Measurements from ENCODE around the gene ZNF761.
"Not testable (repeated sequence)": the region's sequence is repeated elsewhere in the genome, so short reads cannot be mapped to it uniquely, and the experiment has no call there.

The ZNF761 gene

DNA sequence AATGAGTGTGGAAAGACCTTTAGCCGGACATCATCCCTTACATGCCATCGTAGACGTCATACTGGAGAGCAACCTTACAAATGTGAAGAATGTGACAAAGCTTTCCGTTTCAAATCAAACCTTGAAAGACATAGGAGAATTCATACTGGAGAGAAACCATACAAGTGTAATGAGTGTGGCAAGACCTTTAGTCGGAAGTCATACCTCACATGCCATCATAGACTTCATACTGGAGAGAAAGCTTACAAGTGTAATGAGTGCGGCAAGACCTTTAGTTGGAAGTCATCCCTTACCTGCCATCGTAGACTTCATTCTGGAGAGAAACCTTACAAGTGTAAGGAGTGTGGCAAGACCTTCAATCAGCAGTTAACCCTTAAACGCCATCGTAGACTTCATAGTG is 24.0 kb downstream of the ZNF761 start:
- DNase-seq (ENCODE audit: extremely low read depth in 1 of 2, low read depth in 1 of 2), result no peak

DNA sequence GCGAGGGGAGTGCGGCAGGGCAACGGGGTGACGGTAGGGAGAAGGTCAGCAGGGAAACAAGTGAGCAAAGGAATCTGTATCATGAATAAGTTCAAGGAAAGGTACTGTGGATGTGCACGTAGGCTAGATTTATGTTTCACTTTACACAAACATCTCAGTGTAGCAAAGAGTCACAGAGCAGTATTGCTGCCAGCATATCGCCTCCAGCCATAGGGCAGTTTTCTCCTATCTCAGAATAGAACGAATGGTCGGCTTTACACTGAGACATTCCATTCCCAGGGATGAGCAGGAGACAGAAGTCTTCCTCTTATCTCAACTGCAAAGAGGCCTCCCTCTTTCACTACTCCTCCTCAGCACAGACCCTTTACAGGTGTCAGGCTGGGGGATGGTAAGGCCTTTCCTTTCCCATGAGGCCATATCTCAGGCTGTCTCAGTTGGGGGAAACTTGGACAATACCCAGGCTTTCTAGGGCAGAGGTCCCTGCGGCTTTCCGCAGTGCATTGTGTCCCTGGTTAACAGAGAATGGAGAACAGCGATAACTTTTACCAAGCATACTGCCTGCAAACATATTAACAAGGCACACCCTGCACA is 28.4 kb downstream of the ZNF761 start:
- not testable (repeated sequence) for DNase-seq (ENCODE audit: extremely low read depth in 1 of 2, low read depth in 1 of 2)

DNA sequence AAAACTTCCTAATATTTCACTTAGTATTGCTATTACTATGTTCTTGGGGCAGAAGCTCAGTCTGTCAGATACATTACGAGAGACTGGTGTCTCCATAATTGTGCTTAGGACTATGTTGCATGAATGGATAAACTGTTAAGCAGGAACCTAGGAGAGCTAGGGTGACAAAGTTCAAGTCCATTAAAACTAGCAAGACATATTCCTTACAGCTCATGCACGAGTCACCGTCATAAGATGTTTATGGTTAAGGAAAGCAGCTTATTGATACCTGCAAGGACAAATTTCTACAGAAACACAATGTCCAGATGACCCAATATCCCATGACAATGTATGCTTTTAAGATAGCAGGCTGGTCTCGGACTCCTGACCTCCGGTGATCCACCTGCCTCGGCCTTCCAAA is 30.1 kb downstream of the ZNF761 start:
- DNase-seq (ENCODE audit: extremely low read depth in 1 of 2, low read depth in 1 of 2), result no peak

- DNase-seq (ENCODE audit: extremely low read depth in 1 of 2, low read depth in 1 of 2), result no peak
Observed at GRCh38 chr19:53462861-53463260, 31.1 kb downstream of the ZNF761 start.

GRCh38 chr19:53463263-53463662 is 31.5 kb downstream of the ZNF761 start:
- DNase-seq (ENCODE audit: extremely low read depth in 1 of 2, low read depth in 1 of 2), result no peak

- DNase-seq (ENCODE audit: extremely low read depth in 1 of 2, low read depth in 1 of 2), result no peak
Observed at GRCh38 chr19:53466726-53467484, 35.1 kb downstream of the ZNF761 start.

DNA sequence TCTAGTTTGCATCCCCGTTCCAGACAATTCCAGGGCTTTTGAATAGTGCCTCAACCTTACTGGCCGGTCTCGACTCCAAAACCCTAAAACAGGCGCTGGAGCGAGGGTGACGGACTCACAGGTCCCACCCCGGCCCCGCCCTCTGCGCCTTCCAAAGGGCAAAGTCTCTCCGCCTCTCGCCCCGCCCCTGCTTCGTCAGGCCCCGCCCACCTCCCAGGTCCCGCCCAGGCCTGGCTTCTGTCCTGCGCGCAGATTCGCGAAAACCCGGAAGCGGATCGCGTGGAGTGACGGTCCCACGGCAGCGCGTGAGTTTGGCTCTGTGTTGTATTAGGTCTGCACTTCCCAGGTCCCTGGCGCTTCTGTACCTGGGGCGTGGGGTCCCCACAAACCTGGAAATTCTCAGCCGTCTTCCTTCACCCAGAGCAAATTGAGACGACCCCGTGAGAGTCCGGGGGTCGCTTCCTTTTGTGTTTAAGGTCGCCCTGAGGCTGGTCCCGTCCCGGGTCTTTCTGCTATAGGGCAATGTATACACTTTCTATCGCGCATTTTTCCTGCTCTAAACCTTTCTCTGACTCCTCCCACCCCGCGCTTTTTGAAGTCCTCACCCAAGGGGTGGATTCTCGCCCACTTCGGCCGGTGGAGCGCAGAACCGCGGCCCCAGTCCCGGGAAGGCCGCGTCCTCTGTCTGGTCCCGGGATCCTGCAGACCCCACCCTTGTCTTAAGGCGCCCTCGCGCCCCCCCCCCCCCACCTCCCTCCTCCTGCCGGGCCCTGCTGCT is 35.9 kb downstream of the ZNF761 start, which contains the start of gene ZNF813:
TSS of gene ZNF813 (plus strand) at position 249 of the 778 bp plus-strand sequence. CDS start 16,090 bp downstream, outside the sequence.
- peak; percentile 84 to 91 for DNase-seq (ENCODE audit: extremely low read depth in 1 of 2, low read depth in 1 of 2)

- not testable (repeated sequence) for DNase-seq (ENCODE audit: extremely low read depth in 1 of 2, low read depth in 1 of 2)
Observed at GRCh38 chr19:53468628-53469027, 36.8 kb downstream of the ZNF761 start.

- DNase-seq (ENCODE audit: extremely low read depth in 1 of 2, low read depth in 1 of 2), result no peak
Observed at GRCh38 chr19:53471916-53472315, 40.1 kb downstream of the ZNF761 start.

DNA sequence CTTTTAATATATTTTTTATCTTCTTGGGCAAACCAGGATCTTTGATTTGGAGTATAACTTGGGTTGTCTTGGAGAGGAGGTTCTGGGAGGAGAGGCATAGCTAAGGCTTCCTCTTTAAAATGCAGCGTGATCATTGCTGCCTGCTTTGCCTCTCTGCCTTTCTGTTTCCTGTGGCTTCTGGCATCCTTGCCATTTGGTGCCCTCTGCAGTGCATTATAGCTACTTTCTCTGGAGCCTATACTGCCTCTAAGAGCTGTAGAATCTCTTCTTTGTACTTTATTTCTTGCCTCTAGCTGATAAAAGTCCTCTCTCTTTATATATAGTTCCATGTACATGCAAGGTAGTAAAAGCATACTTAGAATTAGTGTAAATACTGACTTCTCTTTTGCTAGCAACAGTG is 43.0 kb downstream of the ZNF761 start:
- DNase-seq (ENCODE audit: extremely low read depth in 1 of 2, low read depth in 1 of 2), result not testable (repeated sequence)

- DNase-seq (ENCODE audit: extremely low read depth in 1 of 2, low read depth in 1 of 2), result not testable (repeated sequence)
Observed at GRCh38 chr19:53475470-53475869, 43.7 kb downstream of the ZNF761 start.

DNA sequence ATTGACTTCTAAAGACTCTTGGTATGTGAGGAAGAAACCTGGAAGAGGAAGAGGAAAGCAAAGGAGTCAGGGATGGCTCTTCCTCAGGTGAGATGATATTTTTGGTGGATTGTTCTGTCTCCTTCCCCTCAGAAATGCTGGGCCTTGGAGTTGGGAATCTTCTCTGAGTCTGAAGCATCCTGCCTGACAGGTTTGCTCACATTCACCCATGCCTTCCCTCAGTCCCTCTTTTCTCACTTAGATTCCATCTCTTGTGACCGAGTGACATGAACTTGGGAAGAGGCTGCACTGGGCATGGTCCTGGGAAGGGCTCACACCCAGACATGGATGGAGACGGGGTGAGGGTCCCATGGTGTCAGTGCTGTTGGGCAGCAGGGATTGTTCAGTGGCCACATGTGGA is 52.0 kb downstream of the ZNF761 start:
- DNase-seq (ENCODE audit: extremely low read depth in 1 of 2, low read depth in 1 of 2), result not testable (repeated sequence)

DNA sequence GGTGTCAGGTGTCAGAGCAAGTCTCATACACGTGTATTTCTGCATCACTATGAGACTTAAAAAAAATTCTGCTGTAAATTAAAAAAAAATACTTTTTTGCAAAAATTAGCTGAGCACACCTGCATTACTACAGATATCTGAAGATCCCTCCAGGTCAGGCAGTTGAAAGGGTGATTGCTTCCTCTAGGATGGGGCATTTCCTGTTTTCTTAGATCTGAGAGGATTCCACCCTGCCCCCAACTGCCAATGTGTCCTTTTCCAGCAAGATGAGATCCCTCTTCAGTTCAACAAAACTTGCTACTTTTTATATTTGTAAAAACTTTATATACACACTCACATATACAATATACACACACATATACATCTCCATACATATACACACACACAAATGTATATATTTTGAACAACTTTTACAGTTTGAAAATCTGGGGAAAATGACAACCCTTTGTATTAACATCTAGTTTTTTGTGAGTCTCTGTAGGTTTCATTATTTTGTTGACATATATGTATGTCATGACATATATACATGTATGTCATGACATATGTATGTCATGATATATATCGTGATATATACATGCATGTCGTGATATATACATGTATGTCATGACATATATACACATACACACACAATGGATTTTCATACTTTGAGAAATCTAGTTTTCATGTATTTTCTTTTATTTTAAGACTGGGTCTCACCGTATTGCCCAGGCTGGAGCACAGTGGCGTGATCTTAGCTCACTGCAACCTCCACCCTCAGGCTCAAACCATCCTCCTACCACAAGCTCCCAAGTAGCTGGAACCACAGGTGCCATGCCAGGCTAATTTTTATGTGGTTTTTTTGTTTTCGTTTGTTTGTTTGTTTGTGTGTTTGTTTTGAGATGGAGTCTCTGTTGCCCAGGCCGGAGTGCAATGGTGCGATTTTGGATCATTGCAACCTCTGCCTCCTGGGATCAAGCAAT is 53.5 kb downstream of the ZNF761 start:
- DNase-seq (ENCODE audit: extremely low read depth in 1 of 2, low read depth in 1 of 2), result no peak

- DNase-seq (ENCODE audit: extremely low read depth in 1 of 2, low read depth in 1 of 2), result no peak
Observed at GRCh38 chr19:53492153-53492552, 60.4 kb downstream of the ZNF761 start.

- DNase-seq (ENCODE audit: extremely low read depth in 1 of 2, low read depth in 1 of 2), result not testable (repeated sequence)
Observed at GRCh38 chr19:53497311-53498023, 65.7 kb downstream of the ZNF761 start.

GRCh38 chr19:53498024-53498395 is 66.2 kb downstream of the ZNF761 start:
- DNase-seq (ENCODE audit: extremely low read depth in 1 of 2, low read depth in 1 of 2), result not testable (repeated sequence)

GRCh38 chr19:53503151-53503550 is 71.4 kb downstream of the ZNF761 start:
- not testable (repeated sequence) for DNase-seq (ENCODE audit: extremely low read depth in 1 of 2, low read depth in 1 of 2)

DNA sequence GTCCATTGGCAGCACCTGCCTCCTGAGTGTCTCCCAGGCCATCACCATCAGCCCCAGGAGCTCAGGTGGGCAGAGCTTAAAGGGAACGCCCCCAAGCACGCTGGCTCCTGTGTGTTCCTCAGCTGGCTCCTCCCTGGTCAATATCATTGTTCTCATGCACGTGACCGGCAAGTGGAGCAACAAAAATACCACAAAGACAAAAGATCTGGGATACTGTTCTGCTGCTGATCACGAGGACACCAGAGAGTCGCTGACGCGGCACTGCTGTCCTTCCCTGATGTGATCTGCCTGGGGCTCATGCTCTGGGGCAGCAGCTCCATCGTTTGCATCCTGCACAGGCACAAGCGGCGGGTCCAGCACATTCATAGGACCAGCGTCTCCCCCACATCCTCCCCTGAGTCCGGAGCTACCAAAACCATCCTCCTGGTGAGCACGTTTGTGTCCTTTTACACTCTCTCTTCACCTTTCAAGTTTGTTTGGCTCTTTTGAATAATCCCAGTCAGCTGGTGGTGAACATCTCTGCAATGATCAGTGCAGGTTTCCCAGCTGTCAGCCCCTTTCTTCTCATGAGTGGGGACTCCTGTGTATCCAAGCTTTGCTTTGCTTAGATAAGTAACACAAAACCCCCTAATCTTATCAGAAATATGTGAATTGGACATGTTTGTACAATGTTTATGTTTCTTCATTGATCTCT is 72.0 kb downstream of the ZNF761 start:
- DNase-seq (ENCODE audit: extremely low read depth in 1 of 2, low read depth in 1 of 2), result not testable (repeated sequence)

- DNase-seq (ENCODE audit: extremely low read depth in 1 of 2, low read depth in 1 of 2), result not testable (repeated sequence)
Observed at GRCh38 chr19:53504365-53504703, 72.5 kb downstream of the ZNF761 start.

All from stimulated activated CD8-positive, alpha-beta memory T cell treated with anti-CD3 and anti-CD28 coated beads, Interleukin-7, amount 100 ng/mL, for 48 hours (primary cell).